ENCODE results near the gene RTN4R. TPM values are rescaled to one million over a fixed set of nuclear protein-coding genes. Genes with fewer than 3 reads are reported as not detected.

Gene RTN4R
- total and polyA plus RNA-seq, 9 of the 15 experiments (the other 6 are each of a cell fraction or from before 2014, with no cell fraction given) = 0.04 to 2.8 (median 1.4) TPM; not detected in 3

DNA sequence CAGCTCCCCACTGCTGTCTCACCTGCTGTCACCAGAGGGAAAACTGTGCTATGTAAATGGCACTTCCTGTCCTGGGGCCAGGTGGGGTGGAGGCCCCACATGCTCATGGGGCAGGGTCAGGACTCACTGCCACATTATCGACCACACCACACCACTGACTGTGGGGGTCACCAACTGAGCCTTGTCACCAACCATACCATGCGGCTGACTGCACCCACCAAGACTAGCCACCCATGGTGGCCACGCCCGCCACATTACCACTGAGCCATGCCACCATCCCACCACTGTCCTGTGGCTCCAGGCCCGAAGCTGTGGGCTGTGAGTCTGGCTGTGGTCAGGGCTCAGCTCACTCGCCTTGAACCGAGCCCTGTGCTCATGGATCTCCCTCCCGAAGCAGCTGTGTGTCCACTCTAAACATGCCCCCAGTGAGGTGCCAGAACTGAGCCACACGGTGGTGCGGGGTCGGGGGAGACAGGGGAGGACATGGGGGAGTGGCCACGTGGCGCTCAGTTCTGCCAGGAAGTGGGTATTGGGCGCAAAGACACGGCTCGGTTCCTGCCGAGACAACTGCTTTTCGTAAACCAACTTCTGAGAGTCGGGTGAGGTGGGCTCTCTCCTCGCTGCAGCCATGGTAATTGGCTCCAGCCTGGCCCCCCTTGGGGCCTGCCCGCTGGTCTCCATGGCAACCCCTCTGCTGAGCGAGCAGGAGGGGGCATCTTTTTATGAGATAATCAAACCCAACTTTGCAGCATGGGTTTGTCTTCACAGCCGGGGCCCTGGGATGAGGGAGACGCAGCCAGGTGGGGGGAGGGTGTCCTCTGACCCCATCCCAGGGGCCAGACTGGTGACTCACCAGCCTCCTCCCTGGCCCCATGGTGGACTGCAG, 23.2 kb downstream of the RTN4R start (continued):
- TF ChIP-seq, protein P1, sequence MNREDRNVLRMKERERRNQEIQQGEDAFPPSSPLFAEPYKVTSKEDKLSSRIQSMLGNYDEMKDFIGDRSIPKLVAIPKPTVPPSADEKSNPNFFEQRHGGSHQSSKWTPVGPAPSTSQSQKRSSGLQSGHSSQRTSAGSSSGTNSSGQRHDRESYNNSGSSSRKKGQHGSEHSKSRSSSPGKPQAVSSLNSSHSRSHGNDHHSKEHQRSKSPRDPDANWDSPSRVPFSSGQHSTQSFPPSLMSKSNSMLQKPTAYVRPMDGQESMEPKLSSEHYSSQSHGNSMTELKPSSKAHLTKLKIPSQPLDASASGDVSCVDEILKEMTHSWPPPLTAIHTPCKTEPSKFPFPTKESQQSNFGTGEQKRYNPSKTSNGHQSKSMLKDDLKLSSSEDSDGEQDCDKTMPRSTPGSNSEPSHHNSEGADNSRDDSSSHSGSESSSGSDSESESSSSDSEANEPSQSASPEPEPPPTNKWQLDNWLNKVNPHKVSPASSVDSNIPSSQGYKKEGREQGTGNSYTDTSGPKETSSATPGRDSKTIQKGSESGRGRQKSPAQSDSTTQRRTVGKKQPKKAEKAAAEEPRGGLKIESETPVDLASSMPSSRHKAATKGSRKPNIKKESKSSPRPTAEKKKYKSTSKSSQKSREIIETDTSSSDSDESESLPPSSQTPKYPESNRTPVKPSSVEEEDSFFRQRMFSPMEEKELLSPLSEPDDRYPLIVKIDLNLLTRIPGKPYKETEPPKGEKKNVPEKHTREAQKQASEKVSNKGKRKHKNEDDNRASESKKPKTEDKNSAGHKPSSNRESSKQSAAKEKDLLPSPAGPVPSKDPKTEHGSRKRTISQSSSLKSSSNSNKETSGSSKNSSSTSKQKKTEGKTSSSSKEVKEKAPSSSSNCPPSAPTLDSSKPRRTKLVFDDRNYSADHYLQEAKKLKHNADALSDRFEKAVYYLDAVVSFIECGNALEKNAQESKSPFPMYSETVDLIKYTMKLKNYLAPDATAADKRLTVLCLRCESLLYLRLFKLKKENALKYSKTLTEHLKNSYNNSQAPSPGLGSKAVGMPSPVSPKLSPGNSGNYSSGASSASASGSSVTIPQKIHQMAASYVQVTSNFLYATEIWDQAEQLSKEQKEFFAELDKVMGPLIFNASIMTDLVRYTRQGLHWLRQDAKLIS (CRISPR knock-in tag; IDR thresholded peaks at IDR 0.05) = no peak
- TF ChIP-seq, protein P2, sequence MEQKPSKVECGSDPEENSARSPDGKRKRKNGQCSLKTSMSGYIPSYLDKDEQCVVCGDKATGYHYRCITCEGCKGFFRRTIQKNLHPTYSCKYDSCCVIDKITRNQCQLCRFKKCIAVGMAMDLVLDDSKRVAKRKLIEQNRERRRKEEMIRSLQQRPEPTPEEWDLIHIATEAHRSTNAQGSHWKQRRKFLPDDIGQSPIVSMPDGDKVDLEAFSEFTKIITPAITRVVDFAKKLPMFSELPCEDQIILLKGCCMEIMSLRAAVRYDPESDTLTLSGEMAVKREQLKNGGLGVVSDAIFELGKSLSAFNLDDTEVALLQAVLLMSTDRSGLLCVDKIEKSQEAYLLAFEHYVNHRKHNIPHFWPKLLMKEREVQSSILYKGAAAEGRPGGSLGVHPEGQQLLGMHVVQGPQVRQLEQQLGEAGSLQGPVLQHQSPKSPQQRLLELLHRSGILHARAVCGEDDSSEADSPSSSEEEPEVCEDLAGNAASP (IDR thresholded peaks at IDR 0.05) = no peak
- TF ChIP-seq ZNF583 (CRISPR knock-in tag; IDR thresholded peaks at IDR 0.05) = no peak
- TF ChIP-seq PCBP1 (IDR thresholded peaks at IDR 0.05; ENCODE audit: low read depth, low read length, poor library complexity, severe bottlenecking) = peak; percentile 70
- no peak for TF ChIP-seq ZNF217 (CRISPR knock-in tag; IDR thresholded peaks at IDR 0.05)
- TF ChIP-seq ZC3H8 (IDR thresholded peaks at IDR 0.05) = no peak
- TF ChIP-seq RBBP5 (IDR thresholded peaks at IDR 0.05; ENCODE audit: borderline replicate concordance, insufficient read depth, low read length, poor library complexity, severe bottlenecking) = peak; percentile 65
- TF ChIP-seq, protein P3, sequence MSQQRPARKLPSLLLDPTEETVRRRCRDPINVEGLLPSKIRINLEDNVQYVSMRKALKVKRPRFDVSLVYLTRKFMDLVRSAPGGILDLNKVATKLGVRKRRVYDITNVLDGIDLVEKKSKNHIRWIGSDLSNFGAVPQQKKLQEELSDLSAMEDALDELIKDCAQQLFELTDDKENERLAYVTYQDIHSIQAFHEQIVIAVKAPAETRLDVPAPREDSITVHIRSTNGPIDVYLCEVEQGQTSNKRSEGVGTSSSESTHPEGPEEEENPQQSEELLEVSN (IDR thresholded peaks at IDR 0.05; ENCODE audit: borderline replicate concordance in 1 of 2, extremely low read depth in 1 of 2, insufficient read depth in 1 of 2, insufficient read length in 1 of 2, low read depth in 1 of 2, low read length in 1 of 2, poor library complexity in 1 of 2, severe bottlenecking in 1 of 2) = peak in 1 of 2 experiments; percentile 17
- TF ChIP-seq YBX1 (IDR thresholded peaks at IDR 0.05) = no peak
- TF ChIP-seq SPI1 (IDR thresholded peaks at IDR 0.05; ENCODE audit: borderline replicate concordance, low read depth, low read length) = 0 out of 2 replicates have a peak, but pooled peaks have one; percentile 20
- TF ChIP-seq PHB (CRISPR knock-in tag; IDR thresholded peaks at IDR 0.05) = no peak
- TF ChIP-seq E2F3 (CRISPR knock-in tag; IDR thresholded peaks at IDR 0.05) = 0 out of 2 replicates have a peak, but pooled peaks have one; percentile 34

Data from K562 (cell line).